Endothelial cell of hepatic sinusoid (primary cell): ENCODE results near the gene LSP1.

Source experiments
- in situ Hi-C: cut with HindIII; loops from 2 replicates; pipeline ENCODE4 v1.10.0; 2017; ENCODE audit warnings: low sequenced_read_pairs

Gene LSP1

DNA sequence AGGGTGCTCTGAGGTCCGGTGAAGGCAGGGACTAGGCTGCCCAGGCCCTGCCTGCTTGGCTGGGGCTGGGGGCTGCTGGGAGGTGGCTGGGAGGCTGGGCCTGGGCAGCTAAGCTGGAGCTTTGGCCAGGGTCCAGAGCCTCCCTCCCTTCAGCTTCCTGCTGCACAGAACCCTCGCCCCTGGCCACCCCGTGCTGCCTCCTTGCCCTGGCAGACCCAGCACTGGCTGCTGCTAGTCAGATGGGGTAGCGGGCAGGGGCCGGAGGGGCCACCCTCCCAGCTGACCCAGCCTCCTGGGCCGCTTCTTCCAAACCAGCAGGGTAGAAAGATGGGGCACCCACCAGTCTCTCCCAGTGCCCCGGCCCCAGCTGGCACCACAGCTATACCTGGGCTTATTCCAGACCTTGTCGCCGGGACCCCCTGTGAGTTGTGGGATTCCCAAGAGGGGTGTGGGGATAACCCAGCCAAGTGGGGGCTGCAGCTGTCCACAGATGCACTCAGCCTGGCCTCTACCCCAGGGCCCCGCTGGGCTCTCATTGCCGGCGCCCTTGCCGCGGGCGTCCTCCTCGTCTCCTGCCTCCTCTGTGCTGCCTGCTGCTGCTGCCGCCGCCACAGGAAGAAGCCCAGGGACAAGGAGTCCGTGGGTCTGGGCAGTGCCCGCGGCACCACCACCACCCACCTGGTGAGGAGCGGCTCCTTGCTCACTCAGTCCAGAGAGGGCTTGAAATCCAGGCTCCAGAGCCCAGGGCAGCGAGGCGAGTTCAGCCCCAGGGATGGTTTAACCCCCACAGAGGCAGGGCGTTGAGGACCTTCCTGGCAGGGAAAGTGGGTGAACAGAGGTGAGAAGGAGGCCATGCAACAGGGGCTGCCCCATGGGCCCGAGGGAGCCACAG, 17.9 kb upstream of the LSP1 start, which contains the start of gene SYT8:
TSS of gene SYT8 (plus strand) at position 212 of the 892 bp plus-strand sequence. CDS start at position 328, 116 bp downstream.
- in situ Hi-C loops = no loop called here

DNA sequence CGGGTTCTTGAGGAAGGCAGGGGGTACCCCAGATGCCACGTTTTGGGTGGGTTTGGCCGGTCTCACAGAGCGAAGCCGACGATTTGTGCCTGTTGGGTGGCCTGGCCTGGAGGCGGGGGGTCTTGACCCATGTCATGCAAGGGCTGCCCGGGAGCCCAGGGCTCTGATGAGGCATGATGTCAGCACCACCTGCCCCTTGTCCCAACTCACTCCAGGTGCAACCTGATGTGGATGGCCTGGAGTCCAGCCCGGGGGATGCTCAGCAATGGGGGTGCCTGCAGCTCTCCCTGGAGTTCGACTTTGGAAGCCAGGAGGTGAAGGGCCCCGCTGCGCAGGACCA, 17.2 kb upstream of the LSP1 start:
- in situ Hi-C loops = no loop called here

DNA sequence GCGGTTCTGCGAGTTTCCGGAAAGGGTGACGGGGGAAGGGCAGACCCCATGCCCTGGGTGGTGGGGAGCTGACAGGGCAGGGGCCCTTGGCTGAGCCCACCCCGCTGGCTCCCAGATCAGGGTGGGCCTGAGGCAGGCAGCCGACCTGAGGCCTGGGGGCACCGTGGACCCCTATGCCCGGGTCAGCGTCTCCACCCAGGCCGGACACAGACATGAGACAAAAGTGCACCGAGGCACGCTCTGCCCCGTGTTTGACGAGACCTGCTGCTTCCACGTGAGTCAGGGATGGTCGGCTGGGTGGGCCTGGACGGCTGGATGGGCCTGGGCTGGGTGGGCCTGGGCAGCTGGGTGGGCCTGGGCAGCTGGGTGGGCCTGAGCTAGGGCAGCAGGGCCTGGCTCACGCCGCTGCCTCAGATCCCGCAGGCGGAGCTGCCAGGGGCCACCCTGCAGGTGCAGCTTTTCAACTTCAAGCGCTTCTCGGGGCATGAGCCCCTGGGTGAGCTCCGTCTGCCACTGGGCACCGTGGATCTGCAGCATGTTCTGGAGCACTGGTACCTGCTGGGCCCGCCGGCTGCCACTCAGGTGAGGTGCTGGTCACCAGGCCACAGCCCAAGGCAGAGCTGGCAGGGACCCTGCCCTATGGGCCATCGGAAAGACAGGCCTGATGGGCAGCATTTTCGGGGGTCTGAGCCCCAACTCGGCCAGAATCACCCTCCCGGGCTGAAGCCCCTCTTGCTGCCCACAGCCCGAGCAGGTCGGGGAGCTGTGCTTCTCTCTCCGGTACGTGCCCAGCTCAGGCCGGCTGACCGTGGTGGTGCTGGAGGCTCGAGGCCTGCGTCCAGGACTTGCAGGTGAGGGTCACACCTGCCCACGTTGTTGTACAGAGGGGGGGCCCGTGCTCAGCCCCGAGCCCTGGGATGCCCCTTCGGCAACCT, 16.6 kb upstream of the LSP1 start:
- in situ Hi-C loops = no loop called here

DNA sequence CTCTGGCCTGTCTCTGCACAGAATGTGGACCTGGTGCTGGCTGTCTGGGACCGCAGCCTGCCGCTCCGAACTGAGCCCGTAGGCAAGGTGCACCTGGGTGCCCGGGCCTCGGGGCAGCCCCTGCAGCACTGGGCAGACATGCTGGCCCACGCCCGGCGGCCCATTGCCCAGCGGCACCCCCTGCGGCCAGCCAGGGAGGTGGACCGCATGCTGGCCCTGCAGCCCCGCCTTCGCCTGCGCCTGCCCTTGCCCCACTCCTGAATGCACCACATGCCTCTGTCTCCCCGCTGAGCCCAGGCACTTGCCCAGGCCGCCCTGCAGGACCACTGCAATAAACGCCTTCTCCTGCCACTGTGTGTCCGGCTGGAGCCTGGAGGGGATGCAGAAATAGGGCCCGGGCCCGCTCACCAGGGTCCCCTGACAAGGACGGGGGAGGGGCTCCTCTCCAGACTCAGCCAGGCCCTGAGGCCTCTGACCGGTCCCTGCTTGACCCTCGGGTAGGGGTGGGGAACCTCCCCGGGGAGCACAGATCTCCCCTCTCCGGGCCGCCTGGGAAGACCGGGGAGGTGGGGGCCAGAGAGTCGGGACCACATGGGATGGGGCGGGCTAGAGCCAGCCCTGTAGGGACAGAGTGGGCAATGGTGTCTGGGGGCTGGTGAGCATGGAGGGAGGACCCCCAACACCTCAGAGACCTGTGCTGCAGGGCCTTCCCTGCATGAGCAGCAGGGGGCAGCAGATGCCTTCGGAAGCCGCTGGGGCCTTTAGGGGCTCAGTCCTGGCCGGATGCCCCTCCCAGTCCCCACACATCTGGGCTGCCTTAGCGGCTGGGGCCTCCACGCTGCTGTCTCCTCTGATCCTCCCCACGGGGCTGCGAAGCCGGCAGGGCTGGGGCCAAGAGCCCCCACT, 15.5 kb upstream of the LSP1 start:
- in situ Hi-C loops = no loop called here

DNA sequence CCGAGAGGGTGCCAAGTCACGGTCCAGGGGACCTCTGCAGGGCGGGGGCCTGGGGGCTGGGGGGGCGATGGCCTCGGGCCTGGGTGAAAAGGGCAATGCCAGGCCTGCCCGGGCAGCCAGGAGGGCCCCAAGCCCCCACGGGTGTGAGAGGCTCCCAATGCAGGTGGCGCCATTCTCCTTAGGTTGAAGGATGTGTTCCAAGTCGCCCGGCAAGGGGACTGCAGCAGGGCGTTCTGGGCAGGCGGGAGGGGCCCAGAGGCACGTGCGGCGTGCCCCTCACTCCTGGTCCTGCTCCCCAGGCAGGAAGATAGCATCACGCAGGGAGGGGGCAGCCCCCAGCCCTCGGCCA, 14.8 kb upstream of the LSP1 start:
- in situ Hi-C loops = no loop called here

DNA sequence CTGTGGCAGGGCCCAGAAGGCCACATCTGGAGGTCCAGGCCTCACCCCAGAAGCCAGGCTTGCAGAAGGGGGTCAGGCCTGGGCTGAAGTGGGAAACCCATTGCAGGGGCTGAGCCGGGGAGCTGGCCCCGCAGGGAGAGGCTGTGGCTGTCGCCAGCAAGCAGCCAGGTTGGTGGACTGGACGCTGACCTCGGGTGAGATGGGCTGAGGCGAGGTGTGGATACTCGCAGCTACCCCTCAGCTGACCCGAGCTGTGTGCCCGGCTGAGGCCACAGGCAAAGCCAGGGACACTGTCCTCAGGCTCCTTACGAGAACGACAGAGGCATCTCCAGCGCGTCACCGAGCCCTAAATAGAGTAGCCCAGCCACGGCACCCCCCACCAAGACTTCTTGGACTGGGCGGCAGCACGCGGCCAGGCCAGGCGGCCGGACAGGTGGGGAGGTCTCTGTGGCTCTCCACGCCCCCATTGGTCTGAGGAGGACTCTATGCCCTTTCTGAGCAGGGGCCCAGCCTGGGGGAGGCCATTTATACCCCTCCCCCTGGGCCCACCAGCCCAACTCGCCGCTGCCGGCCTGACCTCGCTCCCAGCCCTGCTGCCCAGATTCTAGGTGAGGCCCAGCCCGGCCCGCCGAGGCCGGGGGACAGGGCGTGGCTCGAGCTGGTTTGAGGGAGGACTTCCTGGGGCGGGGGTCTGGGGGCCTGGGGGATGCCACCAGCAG, 14.3 kb upstream of the LSP1 start, which contains the start of gene TNNI2:
TSS of gene TNNI2 (plus strand) at position 556 of the 719 bp plus-strand sequence. CDS start 716 bp downstream, outside the sequence.
- in situ Hi-C loops = no loop called here

DNA sequence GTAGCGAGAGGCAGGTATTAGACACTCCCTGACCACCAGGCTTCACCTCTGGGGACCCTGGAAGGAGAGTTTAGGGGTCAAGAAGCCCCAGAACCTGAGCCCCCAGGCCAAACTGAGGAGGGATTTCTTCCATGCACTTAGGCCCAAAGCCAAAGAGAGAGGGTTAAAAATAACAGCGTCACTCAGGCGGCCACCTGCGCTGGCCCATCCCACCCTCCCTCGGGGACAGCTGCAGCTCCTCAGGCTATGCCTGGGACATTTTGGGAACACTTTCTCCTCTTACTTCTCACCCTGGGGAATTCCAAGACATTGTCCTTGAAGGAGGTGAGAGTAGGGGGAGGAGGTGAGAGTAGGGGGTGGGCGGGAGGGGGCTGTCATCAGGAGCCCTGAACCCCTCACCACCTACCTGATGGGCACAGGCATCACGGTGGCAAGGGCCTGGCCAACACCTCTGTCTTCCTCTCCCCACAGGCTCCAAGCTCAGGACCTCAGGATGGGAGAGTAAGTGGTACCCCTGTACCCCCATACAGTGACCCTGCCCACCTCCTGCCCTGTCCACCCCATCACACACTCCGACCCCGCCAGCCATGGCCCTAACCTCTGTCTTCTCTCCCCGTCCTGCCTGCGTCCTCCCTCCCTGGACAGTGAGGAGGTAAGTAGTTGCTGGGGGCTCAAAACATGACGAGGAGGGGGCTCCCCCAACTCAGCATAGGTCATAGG, 13.5 kb upstream of the LSP1 start:
- in situ Hi-C loops = no loop called here

DNA sequence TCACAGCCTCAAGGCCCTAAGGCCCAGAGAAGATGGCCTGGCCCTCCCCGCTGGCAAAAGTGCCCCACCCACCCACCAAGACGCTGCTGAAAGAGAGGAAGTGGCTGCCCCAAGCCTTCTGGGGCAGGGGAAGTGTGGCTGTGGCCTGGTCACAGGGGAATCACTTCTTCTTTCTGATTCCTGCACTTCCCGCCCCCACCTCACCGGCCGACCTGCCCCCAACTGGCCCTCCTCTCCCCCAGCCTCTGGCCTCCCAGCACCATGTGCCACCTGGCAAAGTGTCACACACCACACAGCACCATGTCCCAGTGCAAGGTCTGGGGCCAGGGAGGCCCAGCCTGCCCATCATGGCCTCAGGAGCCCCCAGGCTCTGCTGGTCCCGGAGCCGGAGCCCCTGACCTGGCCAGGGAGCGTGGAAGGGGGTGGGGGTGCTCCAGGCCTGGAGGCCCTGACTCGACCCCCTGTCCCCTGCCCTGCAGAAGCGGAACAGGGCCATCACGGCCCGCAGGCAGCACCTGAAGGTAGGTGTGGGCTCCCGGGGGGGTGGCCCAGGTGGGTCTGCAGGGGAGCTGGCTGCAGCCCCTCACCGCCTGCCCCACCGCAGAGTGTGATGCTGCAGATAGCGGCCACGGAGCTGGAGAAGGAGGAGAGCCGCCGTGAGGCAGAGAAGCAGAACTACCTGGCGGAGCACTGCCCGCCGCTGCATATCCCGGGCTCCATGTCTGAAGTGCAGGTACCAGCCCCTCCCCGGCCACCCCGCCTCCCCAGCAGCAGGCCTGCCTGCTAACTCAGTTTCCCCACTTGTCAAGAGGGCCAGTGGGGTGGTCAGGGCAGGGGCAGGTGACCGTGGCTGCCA, 12.7 kb upstream of the LSP1 start:
- in situ Hi-C loops = no loop called here

DNA sequence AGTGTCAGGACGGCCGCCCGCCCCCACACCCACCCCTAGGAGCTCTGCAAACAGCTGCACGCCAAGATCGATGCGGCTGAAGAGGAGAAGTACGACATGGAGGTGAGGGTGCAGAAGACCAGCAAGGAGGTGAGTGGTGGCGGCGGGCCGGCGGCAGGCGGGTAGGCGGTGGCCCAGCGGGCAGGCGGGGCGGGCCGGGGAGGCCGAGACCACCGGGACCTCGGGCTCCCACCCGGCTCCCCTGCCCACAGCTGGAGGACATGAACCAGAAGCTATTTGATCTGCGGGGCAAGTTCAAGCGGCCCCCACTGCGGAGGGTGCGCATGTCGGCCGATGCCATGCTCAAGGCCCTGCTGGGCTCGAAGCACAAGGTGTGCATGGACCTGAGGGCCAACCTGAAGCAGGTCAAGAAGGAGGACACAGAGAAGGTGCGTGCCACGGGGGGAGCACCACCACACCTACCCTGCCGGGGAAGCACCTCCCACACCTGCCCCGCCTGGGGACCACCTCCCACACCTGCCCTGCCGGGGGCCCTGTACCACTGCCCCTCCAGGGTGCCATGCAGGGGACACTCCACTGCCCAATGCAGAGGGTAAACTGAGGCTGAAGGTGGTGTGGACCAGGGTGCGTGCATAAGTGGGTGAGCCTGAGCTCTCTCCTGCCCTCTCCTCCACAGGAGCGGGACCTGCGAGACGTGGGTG, 12.0 kb upstream of the LSP1 start:
- in situ Hi-C loops = no loop called here

DNA sequence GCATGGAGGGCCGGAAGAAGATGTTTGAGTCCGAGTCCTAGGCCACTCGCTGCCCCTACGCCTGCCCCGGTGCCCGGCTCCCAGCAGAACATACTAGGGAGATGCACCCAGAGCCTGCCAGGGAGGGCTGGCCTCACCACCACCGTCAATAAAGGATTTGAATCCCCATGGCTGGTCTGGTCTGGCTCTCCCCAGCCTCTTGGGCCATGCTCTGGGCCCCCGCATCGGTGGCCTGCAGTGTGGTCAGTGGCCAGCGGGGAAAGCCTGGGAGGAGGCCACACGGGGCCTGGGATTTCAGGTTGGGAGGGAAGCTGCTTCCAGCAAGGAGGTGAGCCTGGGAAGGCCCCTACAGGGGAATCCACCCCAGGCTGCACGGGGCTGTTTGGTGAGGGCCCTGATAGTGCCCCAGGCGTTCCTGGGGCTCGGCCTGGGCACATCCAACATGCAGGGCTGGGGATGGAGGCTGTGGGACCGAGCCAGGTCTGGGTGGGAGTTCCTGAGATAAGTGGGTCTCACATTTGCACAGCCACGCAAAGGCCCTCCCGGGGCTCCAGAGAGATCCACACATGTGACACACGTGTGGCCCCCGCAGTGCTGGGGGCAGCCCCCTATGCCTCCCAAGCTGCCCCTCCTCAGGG, 11.3 kb upstream of the LSP1 start:
- in situ Hi-C loops = no loop called here

DNA sequence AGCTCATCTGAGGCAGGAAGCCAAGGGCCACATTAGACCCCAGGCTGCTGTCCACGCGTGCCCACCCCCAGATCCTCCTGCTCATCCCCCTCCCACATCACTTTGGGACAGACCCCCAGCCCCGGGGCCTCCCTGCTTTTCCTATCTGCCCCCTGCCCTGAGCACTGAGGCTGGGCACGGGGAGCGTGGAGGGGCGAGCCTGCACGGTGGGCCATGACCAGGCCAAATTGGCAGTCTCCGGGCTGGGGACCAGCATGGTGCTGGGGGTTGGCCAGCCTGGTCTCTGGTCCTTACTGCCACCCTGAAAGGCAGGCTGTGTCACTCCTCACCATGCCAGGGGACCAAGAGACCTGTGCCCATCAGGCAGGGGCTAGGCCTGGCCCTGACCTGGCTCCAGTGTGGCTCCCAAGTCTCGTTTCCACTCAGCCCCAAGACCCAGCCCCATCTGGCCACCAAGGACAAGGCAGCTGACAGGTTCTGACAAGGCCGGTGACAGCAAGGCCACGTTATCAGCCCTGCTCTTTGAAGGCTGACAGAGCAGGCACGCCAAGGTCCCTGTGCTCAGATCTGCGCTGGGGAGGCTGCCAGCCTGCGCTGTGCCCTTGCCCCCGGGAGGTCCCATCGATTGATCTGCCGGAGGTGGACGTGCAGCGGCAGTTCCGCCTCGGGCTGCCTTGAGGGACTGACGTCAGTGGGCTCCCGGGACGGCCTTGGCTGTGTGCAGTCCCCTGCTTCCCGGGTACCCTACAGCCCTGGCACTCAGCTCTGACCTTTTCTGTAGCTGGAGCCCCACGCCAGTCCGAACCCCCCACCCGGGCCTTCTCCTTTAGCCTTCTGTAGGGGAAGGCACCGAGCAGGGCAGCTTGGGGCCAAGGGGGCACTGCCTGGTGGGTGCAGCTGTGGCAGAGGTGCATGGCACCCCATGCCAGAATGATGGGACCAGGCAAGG, 10.5 kb upstream of the LSP1 start:
- in situ Hi-C loops = no loop called here

DNA sequence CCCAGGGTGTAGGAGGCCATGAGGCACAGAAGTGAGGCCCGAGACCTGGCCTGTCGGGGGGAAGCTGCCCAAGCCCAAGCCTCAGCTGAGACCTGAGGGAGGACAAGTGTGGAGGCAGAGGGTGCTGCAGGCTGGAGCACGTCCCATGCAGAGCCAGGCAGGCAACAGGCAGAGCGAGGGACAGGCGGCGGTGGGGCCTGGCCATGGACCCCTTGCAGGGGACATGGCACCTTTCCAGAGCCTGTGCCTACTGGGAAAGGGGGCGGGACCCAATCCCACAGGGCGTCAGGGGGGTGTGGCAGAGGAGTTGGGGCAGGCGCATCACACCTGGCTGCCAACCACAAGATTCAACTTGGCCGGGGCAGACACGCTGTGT, 9.8 kb upstream of the LSP1 start:
- in situ Hi-C loops = no loop called here

DNA sequence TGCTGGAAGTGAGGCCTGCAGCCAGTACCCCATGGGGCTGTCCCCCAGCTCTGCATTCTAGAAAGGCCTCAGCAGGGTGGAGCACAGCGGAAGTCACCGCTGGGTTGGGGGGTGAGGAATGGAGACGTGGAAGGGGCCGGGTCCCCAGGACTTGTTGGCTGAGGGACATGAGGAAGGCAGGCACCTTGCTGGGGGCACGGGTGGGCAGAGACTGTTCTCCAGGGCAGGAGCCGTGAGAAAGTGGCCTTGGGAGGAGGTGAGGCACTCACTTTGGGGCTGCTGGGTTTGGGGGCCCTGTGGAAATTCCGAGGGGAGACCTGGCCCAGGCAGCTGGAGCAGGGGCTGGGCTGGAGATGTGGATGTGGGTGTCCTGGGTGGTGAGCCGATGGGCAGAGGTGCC, 9.1 kb upstream of the LSP1 start:
- in situ Hi-C loops = no loop called here

DNA sequence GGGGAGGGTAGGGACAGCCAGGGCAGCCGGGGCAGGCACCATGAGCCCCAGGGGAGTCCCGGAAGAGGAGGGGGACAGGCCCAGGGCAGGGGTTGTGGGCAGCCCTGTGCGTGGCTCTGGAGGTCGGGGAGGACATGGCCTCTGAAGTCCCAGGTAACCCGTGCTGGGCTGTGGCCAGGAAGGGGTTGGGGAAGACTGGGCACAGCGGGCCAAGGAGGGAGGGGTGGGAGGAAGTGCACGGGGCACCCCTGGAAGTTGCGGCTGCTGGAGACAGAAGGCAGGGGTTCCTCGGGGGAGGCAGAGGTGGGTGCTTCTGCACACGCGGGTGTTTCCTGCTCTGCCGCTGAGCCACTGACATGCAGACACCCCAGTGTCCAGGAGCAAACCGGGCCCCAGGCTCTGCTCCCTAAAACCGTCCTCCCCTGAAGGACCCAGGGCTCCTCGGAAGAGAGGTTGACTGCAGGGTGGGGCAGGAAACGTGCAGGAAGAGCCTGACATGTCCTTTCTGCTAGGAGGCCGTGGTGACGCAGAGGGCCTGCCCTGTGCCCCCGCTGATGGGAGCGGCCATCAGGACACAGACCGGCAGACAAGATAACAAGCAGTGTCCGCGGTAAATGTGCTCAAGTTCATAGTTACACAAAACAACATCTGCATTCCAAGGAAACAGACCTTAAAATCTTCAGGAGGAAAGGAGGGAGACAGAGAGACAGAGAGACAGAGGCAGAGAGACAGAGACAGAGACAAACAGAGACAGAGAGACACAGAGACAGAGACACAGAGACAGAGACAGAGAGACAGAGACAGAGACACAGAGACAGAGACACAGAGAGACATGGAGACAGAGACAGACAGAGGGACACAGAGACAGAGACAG, 8.4 kb upstream of the LSP1 start:
- in situ Hi-C loops = no loop called here

DNA sequence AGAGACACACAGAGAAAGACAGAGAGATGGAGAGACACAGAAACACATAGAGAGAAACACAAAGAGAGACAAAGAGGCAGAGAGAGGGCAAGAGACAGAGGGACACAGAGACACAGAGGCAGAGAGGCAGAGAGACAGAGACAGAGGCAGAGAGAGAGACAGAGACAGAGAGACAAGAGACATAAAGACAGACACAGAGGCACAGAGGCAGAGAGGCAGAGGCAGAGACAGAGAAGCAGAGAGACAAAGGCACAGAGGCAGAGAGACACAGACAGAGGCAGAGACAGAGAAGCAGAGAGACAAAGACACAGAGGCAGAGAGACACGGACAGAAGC, 7.8 kb upstream of the LSP1 start:
- in situ Hi-C loops = no loop called here
